ENCODE results near the gene CELF2. TPM values are rescaled to one million over a fixed set of nuclear protein-coding genes. Genes with fewer than 3 reads are reported as not detected.
A peak's percentile ranks its signal among the peaks of the same experiment; 100 is the strongest.

The CELF2 gene
- total and polyA plus RNA-seq, 12 donors = 13.0 to 90.9 (median 80.9) TPM

DNA sequence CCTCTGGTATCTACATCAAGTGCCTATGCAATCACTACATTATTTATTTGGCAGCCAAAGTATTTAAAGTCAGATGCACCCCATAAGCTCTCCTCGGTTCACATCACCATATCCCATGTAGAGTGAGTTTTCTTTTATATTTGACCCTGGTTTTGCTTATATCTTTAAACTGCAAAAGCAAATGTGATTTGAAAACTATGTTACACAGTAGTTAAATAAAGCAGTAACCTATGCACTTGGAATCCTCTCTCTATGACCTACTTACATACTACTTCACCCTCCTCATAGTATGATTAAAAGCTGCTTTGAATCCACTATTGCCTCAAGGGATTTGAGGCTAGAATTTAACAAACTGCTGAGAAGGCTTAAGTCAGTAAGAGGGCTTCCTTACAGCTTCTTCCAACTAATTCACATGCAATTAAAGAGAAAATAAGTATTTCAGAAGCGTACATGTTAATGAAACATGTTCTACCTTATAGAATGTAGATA, 2.2 kb upstream of the CELF2 start:
- Histone ChIP-seq H3K27me3 (peaks cover 0 to 55% (median 0%) of the 10 kb centered on the region in 7 donors), H3K36me3 (no peaks in the 10 kb centered on the region), H3K27ac (peak overlapping the region in 7 of 10 donors; percentile 13 to 92 (median 49)), H3K9me3 (no peaks in the 10 kb centered on the region), H3K4me1 (peaks cover 0 to 71% (median 34%) of the 10 kb centered on the region in 9 donors), H3K4me3 (no peak overlapping the region)
- intact Hi-C loops (cut with DNase I) = loop anchor here in 4 of 10 donors (5.0 to 10.0 kb wide), 7 partner anchors 103 to 247 kb away; no protein-coding TSS in a partner anchor
- TF ChIP-seq, protein P1, sequence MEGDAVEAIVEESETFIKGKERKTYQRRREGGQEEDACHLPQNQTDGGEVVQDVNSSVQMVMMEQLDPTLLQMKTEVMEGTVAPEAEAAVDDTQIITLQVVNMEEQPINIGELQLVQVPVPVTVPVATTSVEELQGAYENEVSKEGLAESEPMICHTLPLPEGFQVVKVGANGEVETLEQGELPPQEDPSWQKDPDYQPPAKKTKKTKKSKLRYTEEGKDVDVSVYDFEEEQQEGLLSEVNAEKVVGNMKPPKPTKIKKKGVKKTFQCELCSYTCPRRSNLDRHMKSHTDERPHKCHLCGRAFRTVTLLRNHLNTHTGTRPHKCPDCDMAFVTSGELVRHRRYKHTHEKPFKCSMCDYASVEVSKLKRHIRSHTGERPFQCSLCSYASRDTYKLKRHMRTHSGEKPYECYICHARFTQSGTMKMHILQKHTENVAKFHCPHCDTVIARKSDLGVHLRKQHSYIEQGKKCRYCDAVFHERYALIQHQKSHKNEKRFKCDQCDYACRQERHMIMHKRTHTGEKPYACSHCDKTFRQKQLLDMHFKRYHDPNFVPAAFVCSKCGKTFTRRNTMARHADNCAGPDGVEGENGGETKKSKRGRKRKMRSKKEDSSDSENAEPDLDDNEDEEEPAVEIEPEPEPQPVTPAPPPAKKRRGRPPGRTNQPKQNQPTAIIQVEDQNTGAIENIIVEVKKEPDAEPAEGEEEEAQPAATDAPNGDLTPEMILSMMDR (IDR thresholded peaks at IDR 0.05) = no peak
- DNase-seq = no peak
- WGBS, 2 donors = 74 to 79% methylated on average over 2 of the region's 2 CpGs
- no peak for ATAC-seq

DNA sequence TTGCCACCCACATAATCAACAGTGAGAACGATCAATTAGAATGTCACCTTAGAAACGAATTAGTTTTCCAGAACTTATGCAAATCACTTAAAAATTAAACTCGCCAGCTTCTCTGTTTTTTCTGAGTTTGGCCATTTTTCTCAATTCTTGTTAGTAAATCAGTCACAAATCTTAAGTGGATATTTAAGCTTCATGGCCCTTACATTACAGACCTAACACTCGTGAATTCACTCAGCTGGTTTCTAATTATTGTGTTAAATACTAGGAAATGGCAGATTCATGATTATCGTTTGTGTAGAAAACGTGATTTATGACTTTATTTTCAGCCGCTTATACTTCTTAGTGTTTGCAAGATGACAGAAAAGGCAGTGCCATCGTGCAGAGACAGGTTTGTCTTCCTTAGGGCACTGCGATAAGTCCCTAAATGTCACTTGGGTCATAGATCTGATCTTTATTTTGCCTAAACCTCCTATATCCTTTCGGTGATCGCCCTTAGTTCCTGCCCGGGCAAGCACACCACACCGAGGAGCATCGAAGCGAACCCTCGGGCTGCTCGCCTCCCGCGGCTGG, 587 bp upstream of the CELF2 start:
- TF ChIP-seq, protein P1 (IDR thresholded peaks at IDR 0.05) = no peak

GRCh38 chr10:11018432-11018841, 765 bp downstream of the CELF2 start:
- H3K27me3 ChIP-seq = peaks cover 0 to 72% (median 0%) of the 10 kb centered on the region in 7 donors
- intact Hi-C loops (cut with DNase I) = loop anchor here in 4 of 10 donors (5.0 to 10.0 kb wide), 7 partner anchors 106 to 244 kb away; no protein-coding TSS in a partner anchor
- TF ChIP-seq, protein P1 (IDR thresholded peaks at IDR 0.05) = no peak
- peaks cover 4 to 86% (median 51%) of the 10 kb centered on the region in 9 donors for H3K4me1 ChIP-seq
- ATAC-seq (peak in 7 of 8 donors; percentile 22 to 52 (median 28)), DNase-seq (peak; percentile 37 to 43)
- H3K36me3 ChIP-seq = no peaks in the 10 kb centered on the region
- peak overlapping the region; percentile 47 to 98 (median 72) for H3K4me3 ChIP-seq
- no peaks in the 10 kb centered on the region for H3K9me3 ChIP-seq
- H3K27ac ChIP-seq = peak overlapping the region; percentile 87 to 97 (median 92)
- 1% methylated on average over 22 to 57 of the region's 57 CpGs for WGBS, 2 donors

More for the DNA sequence above, 587 bp upstream of the CELF2 start:
- Histone ChIP-seq H3K4me3 (peak overlapping the region; percentile 53 to 98 (median 72)), H3K36me3 (no peaks in the 10 kb centered on the region), H3K27ac (peak overlapping the region; percentile 82 to 97 (median 91)), H3K9me3 (no peaks in the 10 kb centered on the region), H3K27me3 (peaks cover 0 to 68% (median 0%) of the 10 kb centered on the region in 7 donors), H3K4me1 (peaks cover 4 to 84% (median 38%) of the 10 kb centered on the region in 9 donors)
- peak in 4 of 8 donors; percentile 24 to 66 (median 52) for ATAC-seq
- intact Hi-C loops (cut with DNase I) = loop anchor here in 4 of 10 donors (5.0 to 10.0 kb wide), 7 partner anchors 105 to 245 kb away; no protein-coding TSS in a partner anchor
- 30 to 33% methylated on average over 19 of the region's 19 CpGs for WGBS, 2 donors
- no peak for DNase-seq

DNA sequence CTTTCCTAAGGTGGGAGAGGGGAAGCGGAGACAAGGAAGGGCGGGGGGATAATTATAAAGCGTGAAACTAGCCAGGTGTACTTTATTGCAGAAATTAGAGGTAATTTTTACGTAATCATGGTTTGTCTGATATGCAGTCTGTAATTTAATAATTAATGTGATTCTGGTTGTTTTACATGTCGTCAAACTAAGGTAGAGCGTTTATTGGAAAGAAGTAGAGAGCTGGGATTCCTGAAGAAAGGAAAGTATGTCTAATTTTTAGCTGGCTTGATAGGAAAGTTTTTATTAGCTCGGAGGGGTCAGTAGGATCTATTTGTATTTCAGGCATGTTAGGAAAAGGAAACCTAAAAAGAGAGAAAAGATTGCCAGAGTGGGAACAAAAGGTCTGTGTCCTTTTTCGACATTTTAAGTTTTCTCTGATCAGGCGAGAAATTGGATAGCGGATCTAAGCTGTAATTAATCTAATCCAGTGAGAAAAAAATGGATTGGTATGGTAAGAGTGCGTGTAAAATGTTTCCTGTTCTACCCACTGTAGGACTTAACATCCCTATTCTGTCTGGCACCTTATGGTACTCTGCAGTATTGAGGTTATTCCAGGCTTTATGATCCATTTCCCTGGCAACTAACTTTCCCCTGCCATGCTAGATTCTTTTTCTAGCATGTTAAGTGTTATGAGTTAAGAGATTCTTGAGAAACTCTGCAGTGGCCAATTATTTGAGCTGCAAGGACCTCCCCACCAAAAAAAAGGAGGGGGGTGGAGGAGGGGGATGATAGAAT, 1.4 kb downstream of the CELF2 start:
- H3K27ac ChIP-seq = peak overlapping the region; percentile 87 to 97 (median 92)
- DNase-seq = no peak

More for the DNA sequence above, 1.4 kb downstream of the CELF2 start:
- Histone ChIP-seq H3K36me3 (no peaks in the 10 kb centered on the region), H3K27me3 (peaks cover 0 to 72% (median 0%) of the 10 kb centered on the region in 7 donors), H3K4me3 (peak overlapping the region; percentile 47 to 98 (median 72)), H3K9me3 (no peaks in the 10 kb centered on the region), H3K4me1 (peaks cover 4 to 88% (median 55%) of the 10 kb centered on the region in 9 donors)
- intact Hi-C loops (cut with DNase I) = loop anchor here in 4 of 10 donors (5.0 to 10.0 kb wide), 7 partner anchors 107 to 243 kb away; no protein-coding TSS in a partner anchor
- 14 to 19% methylated on average over 11 of the region's 11 CpGs for WGBS, 2 donors
- TF ChIP-seq, protein P1 (IDR thresholded peaks at IDR 0.05) = no peak
- ATAC-seq = peak in 1 of 8 donors; percentile 25
